SJCRH30 (cell line): ENCODE data around the gene KRTAP10-11. TPM values are rescaled to one million over a fixed set of nuclear protein-coding genes. Genes with fewer than 3 reads are reported as not detected.

Experiments used
- DNase-seq, 2 experiments: peaks; one replicate each; pipeline ENCODE4 v3.0.0-alpha.2; 2015 to 2020
- H3K27ac ChIP-seq: fragments of 250-450 bp; sonication (Bioruptor Pico); 2 replicates; pipeline ENCODE4 v1.5.1; 2020; ENCODE audit warnings: mild to moderate bottlenecking, moderate library complexity
- H3K27me3 ChIP-seq: fragments of 250-450 bp; sonication (Bioruptor Pico); 2 replicates; pipeline ENCODE4 v1.5.1; 2020; ENCODE audit warnings: mild to moderate bottlenecking, moderate library complexity
- H3K36me3 ChIP-seq: fragments of 250-450 bp; sonication (Bioruptor Pico); 2 replicates; pipeline ENCODE4 v1.5.1; 2020; ENCODE audit warnings: mild to moderate bottlenecking, moderate library complexity
- H3K4me1 ChIP-seq: fragments of 250-450 bp; sonication (Bioruptor Pico); 2 replicates; pipeline ENCODE4 v1.5.1; 2020; ENCODE audit warnings: mild to moderate bottlenecking, moderate library complexity
- H3K4me3 ChIP-seq: fragments of 250-450 bp; sonication (Bioruptor Pico); 2 replicates; pipeline ENCODE4 v1.5.1; 2020; ENCODE audit warnings: mild to moderate bottlenecking, moderate library complexity
- H3K9me3 ChIP-seq: fragments of 250-450 bp; sonication (Bioruptor Pico); replicated peaks from 2 replicates; pipeline ENCODE4 v1.5.1; 2020; ENCODE audit warnings: mild to moderate bottlenecking, moderate library complexity
- total RNA-seq: library from RNA; depleted of rRNA; stranded (reverse); fragments of >200 nt; shearing (Covaris generic); gene quantifications from 2 replicates; pipeline ENCODE4 v1.2.3, GENCODE V29; 2014

The KRTAP10-11 gene
- total RNA-seq, 1 experiment from 2014 or later, result not detected

- H3K27me3 ChIP-seq, result no peaks in the 10 kb centered on the region
- H3K9me3 ChIP-seq, result no peaks in the 10 kb centered on the region; the same call in 1 of the 2 replicates
- H3K4me3 ChIP-seq, result no peak within 1 kb of the TSS
- DNase-seq, result no peak
- no peaks in the 10 kb centered on the region for H3K36me3 ChIP-seq
- H3K4me1 ChIP-seq, result no peaks in the 10 kb centered on the region
- H3K27ac ChIP-seq, result no peak within 1 kb of the TSS
Measured at GRCh38 chr21:44612029-44612486, 34.2 kb upstream of the KRTAP10-11 start, which contains the start of gene KRTAP10-8. TSS of gene KRTAP10-8 (plus strand) at chr21:44612079. CDS start at chr21:44612101, 22 bp downstream.

- H3K27ac ChIP-seq, result no peak overlapping the region
- no peak overlapping the region for H3K4me3 ChIP-seq
- H3K27me3 ChIP-seq, result no peaks in the 10 kb centered on the region
- no peaks in the 10 kb centered on the region; the same call in 1 of the 2 replicates for H3K9me3 ChIP-seq
- no peaks in the 10 kb centered on the region for H3K36me3 ChIP-seq
- H3K4me1 ChIP-seq, result no peaks in the 10 kb centered on the region
- no peak for DNase-seq
Measured at GRCh38 chr21:44612669-44613229, 33.5 kb upstream of the KRTAP10-11 start.

GRCh38 chr21:44613386-44614155 lies 32.6 kb upstream of the KRTAP10-11 start:
- no peaks in the 10 kb centered on the region for H3K36me3 ChIP-seq
- H3K9me3 ChIP-seq, result no peaks in the 10 kb centered on the region; the same call in 1 of the 2 replicates
- DNase-seq, result no peak
- H3K27ac ChIP-seq, result no peak overlapping the region
- no peaks in the 10 kb centered on the region for H3K4me1 ChIP-seq
- no peak overlapping the region for H3K4me3 ChIP-seq
- H3K27me3 ChIP-seq, result no peaks in the 10 kb centered on the region

GRCh38 chr21:44614161-44614631 lies 32.0 kb upstream of the KRTAP10-11 start:
- no peak overlapping the region for H3K27ac ChIP-seq
- no peaks in the 10 kb centered on the region; the same call in 1 of the 2 replicates for H3K9me3 ChIP-seq
- DNase-seq, result no peak
- H3K27me3 ChIP-seq, result no peaks in the 10 kb centered on the region
- no peak overlapping the region for H3K4me3 ChIP-seq
- no peaks in the 10 kb centered on the region for H3K4me1 ChIP-seq
- H3K36me3 ChIP-seq, result no peaks in the 10 kb centered on the region

GRCh38 chr21:44614961-44615391 lies 31.2 kb upstream of the KRTAP10-11 start:
- DNase-seq, result no peak
- Histone ChIP-seq H3K4me3 (no peak overlapping the region), H3K36me3 (no peaks in the 10 kb centered on the region), H3K9me3 (peaks cover 6% of the 10 kb centered on the region; the same call in 1 of the 2 replicates), H3K27me3 (no peaks in the 10 kb centered on the region), H3K27ac (no peak overlapping the region), H3K4me1 (no peaks in the 10 kb centered on the region)

- Histone ChIP-seq H3K36me3 (no peaks in the 10 kb centered on the region), H3K27me3 (no peaks in the 10 kb centered on the region), H3K9me3 (peaks cover 9% of the 10 kb centered on the region; the same call in 1 of the 2 replicates), H3K27ac (no peak overlapping the region), H3K4me1 (no peaks in the 10 kb centered on the region), H3K4me3 (no peak overlapping the region)
- no peak for DNase-seq
Measured at GRCh38 chr21:44615466-44615865, 30.7 kb upstream of the KRTAP10-11 start.

- H3K9me3 ChIP-seq, result peaks cover 9% of the 10 kb centered on the region; the same call in 1 of the 2 replicates
- no peak for DNase-seq
Measured at GRCh38 chr21:44615911-44616590, 30.2 kb upstream of the KRTAP10-11 start.

GRCh38 chr21:44616591-44616926 lies 29.7 kb upstream of the KRTAP10-11 start:
- Histone ChIP-seq H3K36me3 (no peaks in the 10 kb centered on the region), H3K27me3 (no peaks in the 10 kb centered on the region), H3K4me3 (no peak overlapping the region), H3K27ac (no peak overlapping the region), H3K9me3 (peaks cover 9% of the 10 kb centered on the region; the same call in 1 of the 2 replicates), H3K4me1 (no peaks in the 10 kb centered on the region)
- DNase-seq, result no peak

More at GRCh38 chr21:44615911-44616590, 30.2 kb upstream of the KRTAP10-11 start:
- Histone ChIP-seq H3K4me3 (no peak overlapping the region), H3K27me3 (no peaks in the 10 kb centered on the region), H3K4me1 (no peaks in the 10 kb centered on the region), H3K27ac (no peak overlapping the region), H3K36me3 (no peaks in the 10 kb centered on the region)

- Histone ChIP-seq H3K27me3 (no peaks in the 10 kb centered on the region), H3K36me3 (no peaks in the 10 kb centered on the region), H3K4me1 (no peaks in the 10 kb centered on the region), H3K27ac (no peak overlapping the region), H3K4me3 (no peak overlapping the region), H3K9me3 (peaks cover 9% of the 10 kb centered on the region; the same call in 1 of the 2 replicates)
- DNase-seq, result no peak
Measured at GRCh38 chr21:44617071-44617501, 29.1 kb upstream of the KRTAP10-11 start.

- H3K36me3 ChIP-seq, result no peaks in the 10 kb centered on the region
- no peaks in the 10 kb centered on the region for H3K4me1 ChIP-seq
- no peak overlapping the region for H3K27ac ChIP-seq
- H3K4me3 ChIP-seq, result no peak overlapping the region
- no peak for DNase-seq
- H3K27me3 ChIP-seq, result no peaks in the 10 kb centered on the region
- H3K9me3 ChIP-seq, result peaks cover 9% of the 10 kb centered on the region; the same call in 1 of the 2 replicates
Measured at GRCh38 chr21:44618504-44618903, 27.7 kb upstream of the KRTAP10-11 start.

GRCh38 chr21:44618909-44619308 lies 27.3 kb upstream of the KRTAP10-11 start:
- H3K4me3 ChIP-seq, result no peak overlapping the region
- no peaks in the 10 kb centered on the region for H3K4me1 ChIP-seq
- H3K27me3 ChIP-seq, result no peaks in the 10 kb centered on the region
- no peak overlapping the region for H3K27ac ChIP-seq
- DNase-seq, result no peak
- H3K9me3 ChIP-seq, result peaks cover 9% of the 10 kb centered on the region; the same call in 1 of the 2 replicates
- H3K36me3 ChIP-seq, result no peaks in the 10 kb centered on the region

GRCh38 chr21:44619886-44620285 lies 26.3 kb upstream of the KRTAP10-11 start:
- no peaks in the 10 kb centered on the region for H3K27me3 ChIP-seq
- H3K4me1 ChIP-seq, result no peaks in the 10 kb centered on the region
- DNase-seq, result no peak
- no peaks in the 10 kb centered on the region for H3K36me3 ChIP-seq
- H3K27ac ChIP-seq, result no peak overlapping the region
- H3K4me3 ChIP-seq, result no peak overlapping the region
- H3K9me3 ChIP-seq, result peaks cover 11% of the 10 kb centered on the region; the same call in 1 of the 2 replicates

GRCh38 chr21:44623575-44623974 lies 22.6 kb upstream of the KRTAP10-11 start:
- Histone ChIP-seq H3K4me3 (no peak overlapping the region), H3K27ac (no peak overlapping the region), H3K4me1 (no peaks in the 10 kb centered on the region), H3K9me3 (peaks cover 12% of the 10 kb centered on the region; the same call in 1 of the 2 replicates), H3K27me3 (no peaks in the 10 kb centered on the region), H3K36me3 (no peaks in the 10 kb centered on the region)
- DNase-seq, result no peak

- Histone ChIP-seq H3K4me1 (no peaks in the 10 kb centered on the region), H3K4me3 (no peak overlapping the region), H3K27me3 (no peaks in the 10 kb centered on the region), H3K36me3 (no peaks in the 10 kb centered on the region), H3K9me3 (0 out of 2 replicates have a peak, but pooled peaks cover 3% of the 10 kb centered on the region), H3K27ac (no peak overlapping the region)
- DNase-seq, result no peak
Measured at GRCh38 chr21:44625756-44626155, 20.5 kb upstream of the KRTAP10-11 start.
